ENCODE measurements around the gene CDX1.
A peak's percentile ranks its signal among the peaks of the same experiment; 100 is the strongest.

The CDX1 gene

DNA sequence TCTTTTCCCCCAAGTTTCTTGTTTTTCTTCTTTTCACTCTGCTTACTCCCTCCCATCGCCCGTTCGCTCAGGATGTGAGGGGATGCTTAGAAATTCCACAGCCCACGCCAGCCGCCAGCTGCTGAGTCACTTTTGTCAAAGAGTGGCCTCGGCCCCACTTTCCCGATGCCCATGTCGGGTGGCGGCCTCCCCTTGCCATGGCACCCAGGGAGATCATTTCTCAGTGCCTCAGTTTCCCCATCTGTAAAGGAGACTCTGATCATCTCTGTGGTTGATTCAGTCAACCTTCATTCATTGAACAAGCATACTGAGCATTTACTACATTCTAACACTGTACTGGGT is 10.6 kb upstream of the CDX1 start:
- H3K4me3 ChIP-seq (ENCODE audit: low read depth, low read length) = peak overlapping the region; percentile 85
- TF ChIP-seq, protein P1, sequence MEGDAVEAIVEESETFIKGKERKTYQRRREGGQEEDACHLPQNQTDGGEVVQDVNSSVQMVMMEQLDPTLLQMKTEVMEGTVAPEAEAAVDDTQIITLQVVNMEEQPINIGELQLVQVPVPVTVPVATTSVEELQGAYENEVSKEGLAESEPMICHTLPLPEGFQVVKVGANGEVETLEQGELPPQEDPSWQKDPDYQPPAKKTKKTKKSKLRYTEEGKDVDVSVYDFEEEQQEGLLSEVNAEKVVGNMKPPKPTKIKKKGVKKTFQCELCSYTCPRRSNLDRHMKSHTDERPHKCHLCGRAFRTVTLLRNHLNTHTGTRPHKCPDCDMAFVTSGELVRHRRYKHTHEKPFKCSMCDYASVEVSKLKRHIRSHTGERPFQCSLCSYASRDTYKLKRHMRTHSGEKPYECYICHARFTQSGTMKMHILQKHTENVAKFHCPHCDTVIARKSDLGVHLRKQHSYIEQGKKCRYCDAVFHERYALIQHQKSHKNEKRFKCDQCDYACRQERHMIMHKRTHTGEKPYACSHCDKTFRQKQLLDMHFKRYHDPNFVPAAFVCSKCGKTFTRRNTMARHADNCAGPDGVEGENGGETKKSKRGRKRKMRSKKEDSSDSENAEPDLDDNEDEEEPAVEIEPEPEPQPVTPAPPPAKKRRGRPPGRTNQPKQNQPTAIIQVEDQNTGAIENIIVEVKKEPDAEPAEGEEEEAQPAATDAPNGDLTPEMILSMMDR (IDR thresholded peaks at IDR 0.05; ENCODE audit: low read depth, low read length) = no peak
- no peak for DNase-seq

GRCh38 chr5:150156540-150156939 is 10.0 kb upstream of the CDX1 start:
- no peak for DNase-seq
- no peaks in the 10 kb centered on the region for H3K27me3 ChIP-seq
- no peaks in the 10 kb centered on the region for H3K9me3 ChIP-seq
- H3K4me1 ChIP-seq = peaks cover 55% of the 10 kb centered on the region
- peaks cover 5% of the 10 kb centered on the region; the same call in 1 of the 2 replicates for H3K36me3 ChIP-seq
- TF ChIP-seq, protein P1 (IDR thresholded peaks at IDR 0.05; ENCODE audit: low read depth, low read length) = no peak
- H3K4me3 ChIP-seq (ENCODE audit: low read depth, low read length) = peak overlapping the region; percentile 85

More for the DNA sequence above, 10.6 kb upstream of the CDX1 start:
- H3K36me3 ChIP-seq = peaks cover 5% of the 10 kb centered on the region; the same call in 1 of the 2 replicates
- no peaks in the 10 kb centered on the region for H3K9me3 ChIP-seq
- H3K27me3 ChIP-seq = no peaks in the 10 kb centered on the region
- H3K4me1 ChIP-seq = peaks cover 51% of the 10 kb centered on the region

DNA sequence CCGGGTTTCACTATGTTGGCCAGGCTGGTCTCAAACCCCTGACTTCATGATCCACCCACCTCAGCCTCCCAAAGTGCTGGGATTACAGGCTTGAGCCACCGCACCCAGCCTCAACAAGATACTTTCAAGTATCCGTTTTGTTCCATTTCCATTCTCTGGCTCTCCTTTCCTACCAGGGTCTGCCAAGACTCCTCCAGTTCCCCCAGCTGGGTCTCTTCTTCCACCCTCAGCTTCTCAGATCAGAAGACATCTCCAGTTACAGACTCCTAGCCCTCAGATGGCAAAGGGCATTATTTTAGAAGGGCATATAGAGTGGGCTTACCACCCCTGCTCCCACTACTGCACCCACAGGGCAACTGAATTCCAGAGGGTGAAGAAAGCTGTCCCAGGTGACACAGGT is 9.4 kb upstream of the CDX1 start:
- no peak for DNase-seq
- TF ChIP-seq, protein P1 (IDR thresholded peaks at IDR 0.05; ENCODE audit: low read depth, low read length) = no peak
- Histone ChIP-seq H3K4me3 (ENCODE audit: low read depth, low read length) (no peak overlapping the region), H3K9me3 (no peaks in the 10 kb centered on the region), H3K27me3 (no peaks in the 10 kb centered on the region), H3K4me1 (peaks cover 57% of the 10 kb centered on the region), H3K36me3 (peaks cover 5% of the 10 kb centered on the region; the same call in 1 of the 2 replicates)

DNA sequence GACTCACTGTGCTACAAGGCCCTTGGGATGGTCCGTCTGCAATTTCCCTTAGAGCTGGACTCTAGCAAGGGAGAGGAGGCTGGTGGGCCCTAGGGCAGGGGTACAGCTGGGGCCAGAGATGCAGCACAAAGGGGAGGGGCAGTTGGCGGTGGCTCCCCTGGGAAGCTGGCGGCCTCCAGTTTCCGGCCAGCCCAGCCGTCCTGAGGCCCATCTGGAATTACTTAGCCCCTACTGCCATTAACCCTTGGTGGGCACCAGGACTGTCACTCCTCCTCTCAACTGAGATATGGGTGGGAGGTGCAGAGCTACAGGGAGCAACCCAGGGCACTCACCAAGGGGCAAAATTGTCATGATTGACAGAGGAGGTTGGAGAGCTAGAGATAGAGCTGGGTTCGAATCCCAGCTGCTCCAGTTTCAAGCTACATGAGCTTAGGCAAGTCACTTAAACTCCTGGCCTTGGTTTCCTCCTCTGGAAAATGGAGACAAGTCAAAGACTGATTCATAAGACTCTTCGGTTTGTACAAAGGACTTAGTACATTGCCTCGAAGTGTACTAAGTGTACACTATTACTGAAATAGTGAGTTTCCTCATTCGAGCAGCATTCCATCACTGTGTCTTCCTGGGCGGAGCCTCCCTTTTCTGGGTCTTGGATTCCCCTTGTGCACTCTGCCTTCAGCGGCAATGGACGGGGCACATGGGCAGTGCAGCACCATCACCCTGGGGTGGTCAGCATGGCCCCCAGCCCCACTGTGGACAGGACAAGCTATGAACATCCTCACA is 8.2 kb upstream of the CDX1 start:
- peak overlapping the region; percentile 12; the same call in 1 of the 2 replicates for H3K4me3 ChIP-seq (ENCODE audit: low read depth, low read length)
- H3K4me1 ChIP-seq = peaks cover 49% of the 10 kb centered on the region
- peak; percentile 87 for DNase-seq
- H3K36me3 ChIP-seq = no peaks in the 10 kb centered on the region
- no peaks in the 10 kb centered on the region for H3K9me3 ChIP-seq
- TF ChIP-seq, protein P1 (IDR thresholded peaks at IDR 0.05; ENCODE audit: low read depth, low read length) = no peak
- no peaks in the 10 kb centered on the region for H3K27me3 ChIP-seq

DNA sequence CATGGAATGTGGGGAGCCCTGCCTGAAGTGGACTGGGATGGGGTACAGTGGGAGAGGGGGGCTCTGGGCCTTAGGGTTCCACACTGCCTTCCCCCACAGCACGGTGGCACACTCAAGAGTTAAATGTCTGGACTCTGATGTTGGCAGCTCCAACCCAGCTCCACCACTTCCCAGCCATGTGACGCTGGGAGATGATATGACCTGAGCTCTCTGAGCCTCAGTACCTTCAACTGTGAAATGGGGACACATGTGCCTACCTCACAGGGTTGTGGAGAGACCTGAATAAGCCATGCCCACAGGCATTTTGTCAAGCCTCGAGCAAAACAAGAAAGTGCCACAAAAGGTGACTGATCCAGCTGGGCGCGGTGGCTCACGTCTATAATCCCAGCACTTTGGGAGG is 7.5 kb upstream of the CDX1 start:
- TF ChIP-seq, protein P1 (IDR thresholded peaks at IDR 0.05; ENCODE audit: low read depth, low read length) = no peak
- no peaks in the 10 kb centered on the region for H3K36me3 ChIP-seq
- H3K9me3 ChIP-seq = no peaks in the 10 kb centered on the region
- DNase-seq = no peak
- H3K4me3 ChIP-seq (ENCODE audit: low read depth, low read length) = no peak overlapping the region
- H3K4me1 ChIP-seq = peaks cover 43% of the 10 kb centered on the region
- H3K27me3 ChIP-seq = no peaks in the 10 kb centered on the region

DNA sequence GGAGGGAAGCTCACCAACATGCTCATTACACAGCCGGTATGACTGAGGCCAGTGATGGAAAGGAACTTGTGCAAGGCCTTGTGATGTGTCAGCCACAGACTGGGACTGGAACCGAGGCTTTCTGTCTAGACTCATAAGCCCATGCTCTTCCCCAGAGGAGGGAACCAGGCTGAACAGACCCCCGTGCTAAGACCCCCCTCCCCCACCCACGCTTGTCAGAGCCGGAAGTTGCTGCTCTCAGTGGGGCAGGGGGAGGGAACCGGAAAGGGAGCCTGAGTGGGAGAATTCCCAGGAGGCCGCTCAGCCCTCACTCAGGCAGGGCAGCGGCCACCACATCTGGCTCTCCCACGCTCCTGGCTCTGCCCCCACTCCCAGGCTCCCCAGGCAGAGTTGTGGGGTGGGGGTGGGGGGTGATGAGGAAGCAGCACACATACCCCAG is 6.8 kb upstream of the CDX1 start:
- Histone ChIP-seq H3K4me1 (peaks cover 43% of the 10 kb centered on the region), H3K36me3 (no peaks in the 10 kb centered on the region), H3K9me3 (no peaks in the 10 kb centered on the region), H3K4me3 (ENCODE audit: low read depth, low read length) (no peak overlapping the region), H3K27me3 (no peaks in the 10 kb centered on the region)
- TF ChIP-seq, protein P1 (IDR thresholded peaks at IDR 0.05; ENCODE audit: low read depth, low read length) = no peak
- peak; percentile 77 for DNase-seq
